ENCODE measurements around the gene LSM2.

Gene LSM2

GRCh38 chr6:31781244-31782125 is 25.3 kb downstream of the LSM2 start:
- Histone ChIP-seq H3K27me3 (ENCODE audit: control insufficient read depth, insufficient read depth, low read length) (no peaks in the 10 kb centered on the region), H3K9me3 (ENCODE audit: control insufficient read depth, insufficient read depth, low read depth, low read length) (no peaks in the 10 kb centered on the region), H3K9ac (ENCODE audit: low read length) (no peak overlapping the region), H3K4me1 (ENCODE audit: control insufficient read depth, insufficient read depth, low read length) (peaks cover 6% of the 10 kb centered on the region; the same call in 1 of the 2 replicates), H3K4me3 (ENCODE audit: low read depth, low read length) (no peak overlapping the region), H3K27ac (ENCODE audit: low read depth, low read length) (no peak overlapping the region), H3K36me3 (ENCODE audit: control insufficient read depth, insufficient read depth, low read length) (peaks cover 88% of the 10 kb centered on the region)

GRCh38 chr6:31780507-31781243 is 26.1 kb downstream of the LSM2 start:
- Histone ChIP-seq H3K4me1 (ENCODE audit: control insufficient read depth, insufficient read depth, low read length) (peaks cover 6% of the 10 kb centered on the region; the same call in 1 of the 2 replicates), H3K27ac (ENCODE audit: low read depth, low read length) (no peak overlapping the region), H3K27me3 (ENCODE audit: control insufficient read depth, insufficient read depth, low read length) (no peaks in the 10 kb centered on the region), H3K9ac (ENCODE audit: low read length) (no peak overlapping the region), H3K4me3 (ENCODE audit: low read depth, low read length) (no peak overlapping the region), H3K9me3 (ENCODE audit: control insufficient read depth, insufficient read depth, low read depth, low read length) (no peaks in the 10 kb centered on the region), H3K36me3 (ENCODE audit: control insufficient read depth, insufficient read depth, low read length) (peaks cover 83% of the 10 kb centered on the region)

GRCh38 chr6:31779908-31780307 is 26.9 kb downstream of the LSM2 start:
- Histone ChIP-seq H3K27ac (ENCODE audit: low read depth, low read length) (no peak overlapping the region), H3K27me3 (ENCODE audit: control insufficient read depth, insufficient read depth, low read length) (no peaks in the 10 kb centered on the region), H3K9ac (ENCODE audit: low read length) (no peak overlapping the region), H3K4me3 (ENCODE audit: low read depth, low read length) (no peak overlapping the region), H3K36me3 (ENCODE audit: control insufficient read depth, insufficient read depth, low read length) (peaks cover 75% of the 10 kb centered on the region), H3K4me1 (ENCODE audit: control insufficient read depth, insufficient read depth, low read length) (peaks cover 6% of the 10 kb centered on the region; the same call in 1 of the 2 replicates), H3K9me3 (ENCODE audit: control insufficient read depth, insufficient read depth, low read depth, low read length) (no peaks in the 10 kb centered on the region)

- Histone ChIP-seq H3K4me1 (ENCODE audit: control insufficient read depth, insufficient read depth, low read length) (peaks cover 6% of the 10 kb centered on the region; the same call in 1 of the 2 replicates), H3K36me3 (ENCODE audit: control insufficient read depth, insufficient read depth, low read length) (peaks cover 68% of the 10 kb centered on the region), H3K9ac (ENCODE audit: low read length) (no peak overlapping the region), H3K4me3 (ENCODE audit: low read depth, low read length) (no peak overlapping the region), H3K27me3 (ENCODE audit: control insufficient read depth, insufficient read depth, low read length) (no peaks in the 10 kb centered on the region), H3K27ac (ENCODE audit: low read depth, low read length) (no peak overlapping the region), H3K9me3 (ENCODE audit: control insufficient read depth, insufficient read depth, low read depth, low read length) (no peaks in the 10 kb centered on the region)
These were observed 27.5 kb downstream of the LSM2 start for GRCh38 chr6:31778999-31779885.

GRCh38 chr6:31778193-31778592 is 28.6 kb downstream of the LSM2 start:
- no peaks in the 10 kb centered on the region for H3K9me3 ChIP-seq (ENCODE audit: control insufficient read depth, insufficient read depth, low read depth, low read length)
- peaks cover 6% of the 10 kb centered on the region; the same call in 1 of the 2 replicates for H3K4me1 ChIP-seq (ENCODE audit: control insufficient read depth, insufficient read depth, low read length)
- H3K36me3 ChIP-seq (ENCODE audit: control insufficient read depth, insufficient read depth, low read length), result peaks cover 60% of the 10 kb centered on the region
- no peak overlapping the region for H3K4me3 ChIP-seq (ENCODE audit: low read depth, low read length)
- no peak overlapping the region for H3K27ac ChIP-seq (ENCODE audit: low read depth, low read length)
- no peak overlapping the region for H3K9ac ChIP-seq (ENCODE audit: low read length)
- H3K27me3 ChIP-seq (ENCODE audit: control insufficient read depth, insufficient read depth, low read length), result no peaks in the 10 kb centered on the region

- peaks cover 54% of the 10 kb centered on the region for H3K36me3 ChIP-seq (ENCODE audit: control insufficient read depth, insufficient read depth, low read length)
- no peaks in the 10 kb centered on the region for H3K9me3 ChIP-seq (ENCODE audit: control insufficient read depth, insufficient read depth, low read depth, low read length)
- no peaks in the 10 kb centered on the region for H3K27me3 ChIP-seq (ENCODE audit: control insufficient read depth, insufficient read depth, low read length)
- no peak overlapping the region for H3K9ac ChIP-seq (ENCODE audit: low read length)
- no peak overlapping the region for H3K27ac ChIP-seq (ENCODE audit: low read depth, low read length)
- peaks cover 6% of the 10 kb centered on the region; the same call in 1 of the 2 replicates for H3K4me1 ChIP-seq (ENCODE audit: control insufficient read depth, insufficient read depth, low read length)
- H3K4me3 ChIP-seq (ENCODE audit: low read depth, low read length), result no peak overlapping the region
These were observed 29.1 kb downstream of the LSM2 start for GRCh38 chr6:31777667-31778050.

GRCh38 chr6:31776989-31777666 is 29.6 kb downstream of the LSM2 start, which contains the start of gene VWA7:
Gene VWA7 (minus strand): TSS chr6:31777328. CDS start chr6:31776779, 549 bp downstream.
- Histone ChIP-seq H3K27ac (ENCODE audit: low read depth, low read length) (no peak within 1 kb of the TSS; the same call in 1 of the 2 replicates), H3K9me3 (ENCODE audit: control insufficient read depth, insufficient read depth, low read depth, low read length) (no peaks in the 10 kb centered on the region), H3K9ac (ENCODE audit: low read length) (peak within 1 kb of the TSS; percentile 2)

GRCh38 chr6:31776485-31776988 is 30.2 kb downstream of the LSM2 start:
- Histone ChIP-seq H3K27ac (ENCODE audit: low read depth, low read length) (no peak overlapping the region), H3K9ac (ENCODE audit: low read length) (no peak overlapping the region)

More at GRCh38 chr6:31776989-31777666, 29.6 kb downstream of the LSM2 start, which contains the start of gene VWA7:
- Histone ChIP-seq H3K4me1 (ENCODE audit: control insufficient read depth, insufficient read depth, low read length) (peaks cover 6% of the 10 kb centered on the region; the same call in 1 of the 2 replicates), H3K36me3 (ENCODE audit: control insufficient read depth, insufficient read depth, low read length) (peaks cover 49% of the 10 kb centered on the region), H3K4me3 (ENCODE audit: low read depth, low read length) (no peak within 1 kb of the TSS), H3K27me3 (ENCODE audit: control insufficient read depth, insufficient read depth, low read length) (no peaks in the 10 kb centered on the region)

GRCh38 chr6:31775633-31776484 is 30.9 kb downstream of the LSM2 start:
- H3K27me3 ChIP-seq (ENCODE audit: control insufficient read depth, insufficient read depth, low read length), result no peaks in the 10 kb centered on the region
- H3K27ac ChIP-seq (ENCODE audit: low read depth, low read length), result no peak overlapping the region
- H3K4me1 ChIP-seq (ENCODE audit: control insufficient read depth, insufficient read depth, low read length), result peaks cover 6% of the 10 kb centered on the region; the same call in 1 of the 2 replicates
- no peak overlapping the region for H3K9ac ChIP-seq (ENCODE audit: low read length)
- H3K36me3 ChIP-seq (ENCODE audit: control insufficient read depth, insufficient read depth, low read length), result peaks cover 36% of the 10 kb centered on the region
- no peaks in the 10 kb centered on the region for H3K9me3 ChIP-seq (ENCODE audit: control insufficient read depth, insufficient read depth, low read depth, low read length)
- H3K4me3 ChIP-seq (ENCODE audit: low read depth, low read length), result no peak overlapping the region

More at GRCh38 chr6:31776485-31776988, 30.2 kb downstream of the LSM2 start:
- Histone ChIP-seq H3K4me1 (ENCODE audit: control insufficient read depth, insufficient read depth, low read length) (peaks cover 6% of the 10 kb centered on the region; the same call in 1 of the 2 replicates), H3K9me3 (ENCODE audit: control insufficient read depth, insufficient read depth, low read depth, low read length) (no peaks in the 10 kb centered on the region), H3K36me3 (ENCODE audit: control insufficient read depth, insufficient read depth, low read length) (peaks cover 43% of the 10 kb centered on the region), H3K4me3 (ENCODE audit: low read depth, low read length) (no peak overlapping the region), H3K27me3 (ENCODE audit: control insufficient read depth, insufficient read depth, low read length) (no peaks in the 10 kb centered on the region)
